ENCODE results near the gene SH3GL3.

- no peak for TF ChIP-seq CTCF (conservative IDR thresholded peaks at IDR 0.05 in 1 of 2, IDR thresholded peaks at IDR 0.05 in 1 of 2; ENCODE audit: extremely low read depth in 1 of 2, insufficient read depth in 1 of 2, low read depth in 1 of 2, low read length in 2 of 2)
- TF ChIP-seq EZH2 (IDR thresholded peaks at IDR 0.05; ENCODE audit: borderline replicate concordance, low read length): no peak
Observed at GRCh38 chr15:83653639-83654378, 206.7 kb downstream of the SH3GL3 start, which contains the start of gene ADAMTSL3.

Data from mammary epithelial cell (primary cell).